ENCODE measurements around the gene ZNF502. TPM values are rescaled to one million over a fixed set of nuclear protein-coding genes. Genes with fewer than 3 reads are reported as not detected.
A peak's percentile ranks its signal among the peaks of the same experiment; 100 is the strongest.

ZNF502 gene
- total and polyA plus RNA-seq, 2 donors (not counting 3 experiments of a cell fraction or from before 2014, with no cell fraction given) = 1.0 to 4.1 TPM

DNA sequence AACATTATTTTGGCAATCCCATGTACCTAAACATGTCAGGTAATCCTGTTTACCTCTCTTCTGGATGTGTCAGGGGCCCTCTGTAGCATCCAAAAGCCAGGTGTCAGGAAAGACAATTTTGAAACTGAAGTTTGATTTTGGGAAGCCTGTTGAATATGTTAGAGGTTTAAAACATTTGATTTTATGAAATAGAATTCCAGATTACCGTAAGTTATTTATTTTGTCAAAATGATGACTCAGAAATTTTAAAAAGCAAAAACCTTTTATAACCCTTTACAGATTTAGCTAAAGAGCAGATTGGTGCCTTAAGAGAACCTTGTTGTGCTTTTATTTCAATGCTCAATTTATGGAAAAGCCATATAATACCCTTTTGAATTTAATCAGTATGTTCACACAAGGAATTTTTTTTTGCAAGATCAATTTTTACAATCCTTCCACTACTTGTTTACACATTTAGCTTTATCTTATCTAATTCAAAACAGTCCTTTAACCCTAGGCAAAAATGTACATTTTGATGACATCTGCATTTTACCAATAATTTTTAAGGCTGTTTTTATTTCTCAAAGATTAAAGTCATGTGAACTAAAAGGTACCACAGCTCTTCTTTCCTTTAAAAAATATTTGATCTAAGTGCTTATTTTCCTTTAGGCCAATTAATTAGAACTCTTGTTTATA, 59.1 kb downstream of the ZNF502 start:
- H3K4me3 ChIP-seq (replicated peaks in 1 of 3; ENCODE audit: insufficient read depth in 1 of 3, low read depth in 1 of 3, low read length in 3 of 3) = no peak overlapping the region
- no TSS peak for BruUV-seq (replicated peaks)
- no peaks in the 10 kb centered on the region for H4K20me1 ChIP-seq (replicated peaks; ENCODE audit: control insufficient read depth, extremely low read depth, insufficient read depth, low read length)
- TF ChIP-seq JUN (IDR thresholded peaks at IDR 0.05; ENCODE audit: borderline replicate concordance, insufficient read depth, insufficient read length, low read depth) (no peak), FOS (IDR thresholded peaks at IDR 0.05; ENCODE audit: borderline replicate concordance, insufficient read depth, low read length) (no peak), MYC (IDR thresholded peaks at IDR 0.05; ENCODE audit: low read depth, low read length) (no peak)
- DNase-seq (ENCODE audit: low read depth, low spot score) (no peak), FAIRE-seq (peak; percentile 67)
- dilution Hi-C loops (cut with MboI; ENCODE audit: extremely low pct_ligation_motif_present, low sequenced_read_pairs) (no loop called here), intact Hi-C loops (cut with micrococcal nuclease) (no loop called here)
- H3K9me3 ChIP-seq (replicated peaks; ENCODE audit: control insufficient read depth, insufficient read depth, low read length) = no peaks in the 10 kb centered on the region
- no peaks in the 10 kb centered on the region for H3K4me1 ChIP-seq (ENCODE audit: control insufficient read depth, extremely low read depth, insufficient read depth, low read length)
- no peaks in the 10 kb centered on the region for H3K9me1 ChIP-seq (replicated peaks; ENCODE audit: control insufficient read depth, extremely low read depth, insufficient read depth, low read length)
- H3K79me2 ChIP-seq (ENCODE audit: control insufficient read depth, insufficient read depth, low read length) = peaks cover 45% of the 10 kb centered on the region
- H3K36me3 ChIP-seq (ENCODE audit: control insufficient read depth in 2 of 2, extremely low read depth in 1 of 2, insufficient read depth in 2 of 2, low read length in 2 of 2) = no peaks in the 10 kb centered on the region
- H2AFZ ChIP-seq (ENCODE audit: low read depth, low read length) = no peak overlapping the region
- H3K4me2 ChIP-seq (ENCODE audit: insufficient read depth, low read length) = no peak overlapping the region
- no peak overlapping the region for H3K9ac ChIP-seq (replicated peaks; ENCODE audit: extremely low read depth, insufficient read depth, low read length)
- H3K27me3 ChIP-seq (ENCODE audit: control insufficient read depth in 2 of 2, insufficient read depth in 2 of 2, low read length in 2 of 2) = no peaks in the 10 kb centered on the region
- no peak overlapping the region for H3K27ac ChIP-seq (ENCODE audit: insufficient read depth, low read depth, low read length)
- CTCF ChIA-PET = no interaction called here
- POLR2A ChIA-PET = no interaction called here

DNA sequence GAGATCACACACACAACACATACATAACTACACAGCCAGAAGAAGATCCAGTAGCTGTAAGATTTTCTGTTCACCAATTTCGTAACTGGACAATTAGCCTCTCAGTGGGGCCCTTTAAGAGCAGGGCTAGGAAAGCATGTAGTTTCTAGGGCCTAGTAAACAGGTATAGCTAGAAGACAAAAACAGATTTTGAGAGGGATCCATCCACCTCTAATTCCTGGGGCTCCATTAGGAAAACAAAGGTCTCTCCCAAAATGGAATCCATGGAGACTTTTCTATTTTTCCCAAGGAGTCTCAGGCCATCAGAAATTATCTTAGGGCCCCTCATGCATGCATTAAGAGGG, 59.6 kb downstream of the ZNF502 start:
- CTCF ChIA-PET = no interaction called here
- FAIRE-seq = no peak

More for the DNA sequence above, 59.6 kb downstream of the ZNF502 start:
- Histone ChIP-seq H4K20me1 (replicated peaks; ENCODE audit: control insufficient read depth, extremely low read depth, insufficient read depth, low read length) (no peaks in the 10 kb centered on the region), H3K9me3 (replicated peaks; ENCODE audit: control insufficient read depth, insufficient read depth, low read length) (no peaks in the 10 kb centered on the region), H3K4me2 (ENCODE audit: insufficient read depth, low read length) (no peak overlapping the region), H3K4me3 (replicated peaks in 1 of 3; ENCODE audit: insufficient read depth in 1 of 3, low read depth in 1 of 3, low read length in 3 of 3) (no peak overlapping the region), H3K36me3 (ENCODE audit: control insufficient read depth in 2 of 2, extremely low read depth in 1 of 2, insufficient read depth in 2 of 2, low read length in 2 of 2) (no peaks in the 10 kb centered on the region), H3K9ac (replicated peaks; ENCODE audit: extremely low read depth, insufficient read depth, low read length) (no peak overlapping the region), H3K79me2 (ENCODE audit: control insufficient read depth, insufficient read depth, low read length) (peaks cover 43% of the 10 kb centered on the region), H3K27me3 (ENCODE audit: control insufficient read depth in 2 of 2, insufficient read depth in 2 of 2, low read length in 2 of 2) (no peaks in the 10 kb centered on the region), H3K4me1 (ENCODE audit: control insufficient read depth, extremely low read depth, insufficient read depth, low read length) (no peaks in the 10 kb centered on the region), H2AFZ (ENCODE audit: low read depth, low read length) (no peak overlapping the region), H3K9me1 (replicated peaks; ENCODE audit: control insufficient read depth, extremely low read depth, insufficient read depth, low read length) (no peaks in the 10 kb centered on the region), H3K27ac (ENCODE audit: insufficient read depth, low read depth, low read length) (no peak overlapping the region)
- intact Hi-C loops (cut with micrococcal nuclease) = no loop called here
- TF ChIP-seq POLR2A (IDR thresholded peaks at IDR 0.05; ENCODE audit: low read depth, low read length) (no peak), GATA2 (IDR thresholded peaks at IDR 0.05; ENCODE audit: insufficient read depth, insufficient read length, low read depth, low read length) (no peak), MYC (IDR thresholded peaks at IDR 0.05; ENCODE audit: low read depth, low read length) (no peak), POLR2AphosphoS5 (IDR thresholded peaks at IDR 0.05; ENCODE audit: insufficient read depth, low read depth, low read length) (no peak), EZH2 (IDR thresholded peaks at IDR 0.05; ENCODE audit: borderline replicate concordance, low read depth, low read length, severe bottlenecking) (no peak), JUN (IDR thresholded peaks at IDR 0.05; ENCODE audit: borderline replicate concordance, insufficient read depth, insufficient read length, low read depth) (no peak)
- TF ChIP-seq, protein P1, sequence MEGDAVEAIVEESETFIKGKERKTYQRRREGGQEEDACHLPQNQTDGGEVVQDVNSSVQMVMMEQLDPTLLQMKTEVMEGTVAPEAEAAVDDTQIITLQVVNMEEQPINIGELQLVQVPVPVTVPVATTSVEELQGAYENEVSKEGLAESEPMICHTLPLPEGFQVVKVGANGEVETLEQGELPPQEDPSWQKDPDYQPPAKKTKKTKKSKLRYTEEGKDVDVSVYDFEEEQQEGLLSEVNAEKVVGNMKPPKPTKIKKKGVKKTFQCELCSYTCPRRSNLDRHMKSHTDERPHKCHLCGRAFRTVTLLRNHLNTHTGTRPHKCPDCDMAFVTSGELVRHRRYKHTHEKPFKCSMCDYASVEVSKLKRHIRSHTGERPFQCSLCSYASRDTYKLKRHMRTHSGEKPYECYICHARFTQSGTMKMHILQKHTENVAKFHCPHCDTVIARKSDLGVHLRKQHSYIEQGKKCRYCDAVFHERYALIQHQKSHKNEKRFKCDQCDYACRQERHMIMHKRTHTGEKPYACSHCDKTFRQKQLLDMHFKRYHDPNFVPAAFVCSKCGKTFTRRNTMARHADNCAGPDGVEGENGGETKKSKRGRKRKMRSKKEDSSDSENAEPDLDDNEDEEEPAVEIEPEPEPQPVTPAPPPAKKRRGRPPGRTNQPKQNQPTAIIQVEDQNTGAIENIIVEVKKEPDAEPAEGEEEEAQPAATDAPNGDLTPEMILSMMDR (IDR thresholded peaks at IDR 0.05; ENCODE audit: extremely low read depth in 1 of 2, insufficient read depth in 1 of 2, low read depth in 1 of 2, low read length in 2 of 2) = no peak
- TF ChIP-seq, protein P2, sequence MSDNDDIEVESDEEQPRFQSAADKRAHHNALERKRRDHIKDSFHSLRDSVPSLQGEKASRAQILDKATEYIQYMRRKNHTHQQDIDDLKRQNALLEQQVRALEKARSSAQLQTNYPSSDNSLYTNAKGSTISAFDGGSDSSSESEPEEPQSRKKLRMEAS (IDR thresholded peaks at IDR 0.05; ENCODE audit: insufficient read depth, insufficient read length) = no peak
- POLR2A ChIA-PET = no interaction called here
- no TSS peak for BruUV-seq (replicated peaks)
- no peak for DNase-seq (ENCODE audit: low read depth, low spot score)
- dilution Hi-C loops (cut with MboI; ENCODE audit: extremely low pct_ligation_motif_present, low sequenced_read_pairs) = no loop called here

All from endothelial cell of umbilical vein (primary cell).